IPS DF 6.9 (cell line): Measurements from ENCODE around the gene RSPH1.

Experiments used
- DNase-seq: peaks from one replicate; pipeline ENCODE4 v3.0.0-alpha.2; 2013; ENCODE audit warnings: low read depth, low spot score
- H3K27ac ChIP-seq: one replicate; pipeline ENCODE4 v1.5.1; 2013; ENCODE audit warnings: low read length, control low read depth
- H3K27me3 ChIP-seq: 2 replicates; pipeline ENCODE4 v1.6.1; 2013; ENCODE audit warnings: mild to moderate bottlenecking, low read length; ENCODE audit not compliant: control insufficient read depth, insufficient read depth
- H3K36me3 ChIP-seq: 2 replicates; pipeline ENCODE4 v1.6.1; 2013; ENCODE audit warnings: low read length; ENCODE audit not compliant: control insufficient read depth, insufficient read depth
- H3K4me1 ChIP-seq: 2 replicates; pipeline ENCODE4 v1.6.1; 2013; ENCODE audit warnings: low read length; ENCODE audit not compliant: control insufficient read depth, insufficient read depth
- H3K4me3 ChIP-seq: 2 replicates; pipeline ENCODE4 v1.5.1; 2013; ENCODE audit warnings: mild to moderate bottlenecking, low read length
- H3K9me3 ChIP-seq: 2 replicates; pipeline ENCODE4 v1.6.1; 2013; ENCODE audit warnings: low read length, inconsistent platforms; ENCODE audit not compliant: control insufficient read depth, insufficient read depth
- WGBS: extraction: QIAGEN DNeasy Blood & Tissue Kit; methylation state at CpG from one replicate; pipeline ENCODE4 v1.1.7; 2013; ENCODE audit warnings: mixed read lengths, missing lambda C conversion rate; ENCODE audit not compliant: insufficient read length, insufficient coverage; 5-methylcytosine and 5-hydroxymethylcytosine counted together

The RSPH1 gene

GRCh38 chr21:42496120-42496838 is at the start of gene RSPH1:
Gene RSPH1 (minus strand): TSS chr21:42496224. CDS start chr21:42496186, 38 bp downstream.
- Histone ChIP-seq H3K36me3 (no peaks in the 10 kb centered on the region), H3K27me3 (peaks cover 2% of the 10 kb centered on the region; the same call in 1 of the 2 replicates), H3K4me3 (peak within 1 kb of the TSS; percentile 73), H3K27ac (no peak within 1 kb of the TSS), H3K4me1 (no peaks in the 10 kb centered on the region), H3K9me3 (no peaks in the 10 kb centered on the region)
- no CpG with 5 or more reads among the region's 58 CpGs for WGBS
- DNase-seq = peak; percentile 94

GRCh38 chr21:42545745-42546144 is 49.7 kb upstream of the RSPH1 start:
- no peak overlapping the region for H3K27ac ChIP-seq
- no peak for DNase-seq
- peaks cover 13% of the 10 kb centered on the region; the same call in 1 of the 2 replicates for H3K36me3 ChIP-seq
- H3K4me3 ChIP-seq = no peak overlapping the region
- no peaks in the 10 kb centered on the region for H3K27me3 ChIP-seq
- H3K4me1 ChIP-seq = no peaks in the 10 kb centered on the region
- no CpG with 5 or more reads among the region's 8 CpGs for WGBS
- no peaks in the 10 kb centered on the region for H3K9me3 ChIP-seq

GRCh38 chr21:42545317-42545716 is 49.3 kb upstream of the RSPH1 start:
- WGBS = no CpG with 5 or more reads among the region's 4 CpGs
- Histone ChIP-seq H3K27me3 (no peaks in the 10 kb centered on the region), H3K4me3 (no peak overlapping the region), H3K27ac (no peak overlapping the region), H3K36me3 (peaks cover 13% of the 10 kb centered on the region; the same call in 1 of the 2 replicates), H3K4me1 (no peaks in the 10 kb centered on the region; the same call in 1 of the 2 replicates), H3K9me3 (no peaks in the 10 kb centered on the region)
- DNase-seq = no peak

GRCh38 chr21:42544544-42544943 is 48.5 kb upstream of the RSPH1 start:
- DNase-seq = no peak

GRCh38 chr21:42543106-42543847 is 47.3 kb upstream of the RSPH1 start:
- Histone ChIP-seq H3K27ac (no peak overlapping the region), H3K27me3 (no peaks in the 10 kb centered on the region), H3K4me3 (no peak overlapping the region), H3K36me3 (peaks cover 11% of the 10 kb centered on the region; the same call in 1 of the 2 replicates), H3K9me3 (no peaks in the 10 kb centered on the region), H3K4me1 (no peaks in the 10 kb centered on the region; the same call in 1 of the 2 replicates)
- DNase-seq = no peak
- no CpG with 5 or more reads among the region's 25 CpGs for WGBS

More at GRCh38 chr21:42544544-42544943, 48.5 kb upstream of the RSPH1 start:
- Histone ChIP-seq H3K9me3 (no peaks in the 10 kb centered on the region), H3K36me3 (peaks cover 13% of the 10 kb centered on the region; the same call in 1 of the 2 replicates), H3K27me3 (no peaks in the 10 kb centered on the region), H3K4me3 (no peak overlapping the region), H3K27ac (no peak overlapping the region), H3K4me1 (no peaks in the 10 kb centered on the region; the same call in 1 of the 2 replicates)
- no CpG with 5 or more reads among the region's 8 CpGs for WGBS

GRCh38 chr21:42542596-42542995 is 46.6 kb upstream of the RSPH1 start:
- Histone ChIP-seq H3K27me3 (no peaks in the 10 kb centered on the region), H3K4me3 (no peak overlapping the region), H3K36me3 (peaks cover 9% of the 10 kb centered on the region; the same call in 1 of the 2 replicates), H3K27ac (no peak overlapping the region), H3K4me1 (no peaks in the 10 kb centered on the region; the same call in 1 of the 2 replicates), H3K9me3 (no peaks in the 10 kb centered on the region)
- no peak for DNase-seq
- WGBS = no CpG with 5 or more reads among the region's 10 CpGs

GRCh38 chr21:42542196-42542595 is 46.2 kb upstream of the RSPH1 start:
- Histone ChIP-seq H3K27ac (no peak overlapping the region), H3K36me3 (peaks cover 7% of the 10 kb centered on the region; the same call in 1 of the 2 replicates), H3K4me1 (no peaks in the 10 kb centered on the region; the same call in 1 of the 2 replicates), H3K27me3 (no peaks in the 10 kb centered on the region), H3K4me3 (no peak overlapping the region), H3K9me3 (no peaks in the 10 kb centered on the region)
- DNase-seq = no peak
- no CpG with 5 or more reads among the region's 8 CpGs for WGBS

GRCh38 chr21:42541618-42542017 is 45.6 kb upstream of the RSPH1 start:
- no peak overlapping the region for H3K4me3 ChIP-seq
- H3K27me3 ChIP-seq = no peaks in the 10 kb centered on the region
- H3K4me1 ChIP-seq = no peaks in the 10 kb centered on the region; the same call in 1 of the 2 replicates
- H3K27ac ChIP-seq = no peak overlapping the region
- no peak for DNase-seq
- H3K9me3 ChIP-seq = no peaks in the 10 kb centered on the region
- peaks cover 7% of the 10 kb centered on the region; the same call in 1 of the 2 replicates for H3K36me3 ChIP-seq

- peaks cover 7% of the 10 kb centered on the region; the same call in 1 of the 2 replicates for H3K36me3 ChIP-seq
- no peak overlapping the region for H3K27ac ChIP-seq
- WGBS = no CpG with 5 or more reads among the region's 12 CpGs
- no peaks in the 10 kb centered on the region for H3K27me3 ChIP-seq
- H3K4me1 ChIP-seq = no peaks in the 10 kb centered on the region; the same call in 1 of the 2 replicates
- no peak for DNase-seq
- no peaks in the 10 kb centered on the region for H3K9me3 ChIP-seq
- no peak overlapping the region for H3K4me3 ChIP-seq
Measured at GRCh38 chr21:42541174-42541573, 45.1 kb upstream of the RSPH1 start.

GRCh38 chr21:42540396-42540795 is 44.4 kb upstream of the RSPH1 start:
- Histone ChIP-seq H3K27me3 (no peaks in the 10 kb centered on the region), H3K9me3 (no peaks in the 10 kb centered on the region), H3K4me1 (no peaks in the 10 kb centered on the region; the same call in 1 of the 2 replicates), H3K4me3 (no peak overlapping the region), H3K36me3 (peaks cover 3% of the 10 kb centered on the region), H3K27ac (no peak overlapping the region)
- WGBS = no CpG with 5 or more reads among the region's 8 CpGs
- no peak for DNase-seq
